DOHH2 (cell line): Measurements from ENCODE around the gene OSBPL8.
A peak's percentile ranks its signal among the peaks of the same experiment; 100 is the strongest.

Source experiments
- H3F3A ChIP-seq: fragments of 200-600 bp; sonication (generic), shearing (Covaris generic); 2 replicates; pipeline ENCODE4 v1.6.0; 2016; ENCODE audit warnings: antibody characterized with exemption, mild to moderate bottlenecking; ENCODE audit not compliant: control insufficient read depth, insufficient read depth
- H3K27ac ChIP-seq: fragments of 200-600 bp; sonication (generic); 2 replicates; pipeline ENCODE4 v1.5.1; 2014; ENCODE audit warnings: low read depth, mild to moderate bottlenecking, low read length, moderate library complexity
- H3K27me3 ChIP-seq: fragments of 200-600 bp; sonication (generic); 2 replicates; pipeline ENCODE4 v1.6.1; 2014; ENCODE audit warnings: mild to moderate bottlenecking, low read length, mixed read lengths; ENCODE audit not compliant: control insufficient read depth
- H3K36me3 ChIP-seq: fragments of 200-600 bp; sonication (generic); 2 replicates; pipeline ENCODE4 v1.6.1; 2014; ENCODE audit warnings: mild to moderate bottlenecking, low read length, moderate library complexity, mixed read lengths; ENCODE audit not compliant: control insufficient read depth
- H3K4me1 ChIP-seq: fragments of 200-600 bp; sonication (generic); 2 replicates; pipeline ENCODE4 v1.6.1; 2014; ENCODE audit warnings: mild to moderate bottlenecking, low read length, mixed read lengths; ENCODE audit not compliant: control insufficient read depth
- H3K4me2 ChIP-seq: fragments of 200-600 bp; sonication (generic); 2 replicates; pipeline ENCODE4 v1.6.0; 2014; ENCODE audit warnings: mild to moderate bottlenecking, low read length, moderate library complexity
- H3K4me3 ChIP-seq: fragments of 200-600 bp; sonication (generic); 2 replicates; pipeline ENCODE4 v1.5.1; 2014; ENCODE audit warnings: mild to moderate bottlenecking, low read length, mixed read lengths
- H3K79me2 ChIP-seq: fragments of 200-600 bp; sonication (generic); 2 replicates; pipeline ENCODE4 v1.6.1; 2014; ENCODE audit warnings: mild to moderate bottlenecking, low read length, mixed read lengths; ENCODE audit not compliant: control insufficient read depth
- H3K9me2 ChIP-seq: fragments of 200-600 bp; sonication (generic); replicated peaks from 2 replicates; pipeline ENCODE4 v1.6.1; 2014; ENCODE audit warnings: mild to moderate bottlenecking, low read length, mixed read lengths; ENCODE audit not compliant: control insufficient read depth
- H3K9me3 ChIP-seq: fragments of 200-600 bp; sonication (generic); 2 replicates; pipeline ENCODE4 v1.6.1; 2014; ENCODE audit warnings: antibody characterized with exemption, low read length, mixed read lengths; ENCODE audit not compliant: control insufficient read depth, insufficient read depth
- H4K20me1 ChIP-seq: fragments of 200-600 bp; sonication (generic); 2 replicates; pipeline ENCODE4 v1.6.0; 2014; ENCODE audit warnings: low read depth, mild to moderate bottlenecking, antibody characterized with exemption, low read length, moderate library complexity; ENCODE audit not compliant: control insufficient read depth, insufficient read depth
- CTCF ChIP-seq: fragments of 200-600 bp; sonication (generic); IDR thresholded peaks from one replicate; pipeline ENCODE4 v1.5.1; 2014; ENCODE audit warnings: antibody characterized with exemption, mild to moderate bottlenecking, low read depth, low read length; ENCODE audit not compliant: poor library complexity, severe bottlenecking
- EZH2phosphoT487 ChIP-seq: fragments of 200-600 bp; sonication (generic); IDR thresholded peaks from 2 replicates; pipeline ENCODE4 v1.6.1; 2017; ENCODE audit warnings: borderline replicate concordance, mild to moderate bottlenecking, antibody characterized with exemption, low read length, moderate library complexity, mixed read lengths

OSBPL8 gene

GRCh38 chr12:76554405-76555230, 5.0 kb downstream of the OSBPL8 start:
- Histone ChIP-seq H3K4me1 (peaks cover 72% of the 10 kb centered on the region), H3K36me3 (peaks cover 3% of the 10 kb centered on the region; the same call in 1 of the 2 replicates), H3K27me3 (no peaks in the 10 kb centered on the region), H3K9me2 (no peaks in the 10 kb centered on the region), H3K9me3 (no peaks in the 10 kb centered on the region), H3K27ac (peak overlapping the region; percentile 48), H3F3A (peaks cover 5% of the 10 kb centered on the region; the same call in 1 of the 2 replicates), H3K79me2 (peaks cover 96% of the 10 kb centered on the region), H3K4me2 (peak overlapping the region; percentile 56), H3K4me3 (peak overlapping the region; percentile 35), H4K20me1 (peaks cover 4% of the 10 kb centered on the region; the same call in 1 of the 2 replicates)
- TF ChIP-seq EZH2phosphoT487, result no peak
- no peak for TF ChIP-seq CTCF

GRCh38 chr12:76552343-76552938, 7.1 kb downstream of the OSBPL8 start:
- Histone ChIP-seq H3K79me2 (peaks cover 99% of the 10 kb centered on the region), H3K27me3 (no peaks in the 10 kb centered on the region), H3K9me3 (no peaks in the 10 kb centered on the region), H3K9me2 (no peaks in the 10 kb centered on the region), H3K36me3 (peaks cover 2% of the 10 kb centered on the region; the same call in 1 of the 2 replicates), H3K4me3 (no peak overlapping the region), H3K27ac (no peak overlapping the region), H3F3A (peaks cover 5% of the 10 kb centered on the region; the same call in 1 of the 2 replicates), H4K20me1 (no peaks in the 10 kb centered on the region; the same call in 1 of the 2 replicates), H3K4me1 (peaks cover 66% of the 10 kb centered on the region), H3K4me2 (no peak overlapping the region)
- TF ChIP-seq EZH2phosphoT487 (no peak), CTCF (no peak)

- Histone ChIP-seq H3K4me1 (peaks cover 62% of the 10 kb centered on the region), H3K79me2 (peaks cover 99% of the 10 kb centered on the region)
Measured at GRCh38 chr12:76551482-76551888, 8.1 kb downstream of the OSBPL8 start.

More at GRCh38 chr12:76551482-76551888, 8.1 kb downstream of the OSBPL8 start:
- no peaks in the 10 kb centered on the region for H3K9me2 ChIP-seq
- peaks cover 2% of the 10 kb centered on the region; the same call in 1 of the 2 replicates for H3K36me3 ChIP-seq
- no peaks in the 10 kb centered on the region for H3K27me3 ChIP-seq
- peaks cover 5% of the 10 kb centered on the region; the same call in 1 of the 2 replicates for H3F3A ChIP-seq
- peak overlapping the region; percentile 16 for H3K4me2 ChIP-seq
- H4K20me1 ChIP-seq, result no peaks in the 10 kb centered on the region; the same call in 1 of the 2 replicates
- no peak overlapping the region for H3K27ac ChIP-seq
- H3K9me3 ChIP-seq, result no peaks in the 10 kb centered on the region
- H3K4me3 ChIP-seq, result no peak overlapping the region
- TF ChIP-seq EZH2phosphoT487 (no peak), CTCF (no peak)
